T-helper 9 cell (primary cell): ENCODE results near the gene TAT.
"Not testable (repeated sequence)": the region's sequence is repeated elsewhere in the genome, so short reads cannot be mapped to it uniquely, and the experiment has no call there.

Experiments used
- DNase-seq: peaks from one replicate; pipeline ENCODE4 v3.0.0-alpha.2; 2020

Gene TAT

GRCh38 chr16:71584543-71585317 lies 7.8 kb upstream of the TAT start:
- no peak for DNase-seq

DNA sequence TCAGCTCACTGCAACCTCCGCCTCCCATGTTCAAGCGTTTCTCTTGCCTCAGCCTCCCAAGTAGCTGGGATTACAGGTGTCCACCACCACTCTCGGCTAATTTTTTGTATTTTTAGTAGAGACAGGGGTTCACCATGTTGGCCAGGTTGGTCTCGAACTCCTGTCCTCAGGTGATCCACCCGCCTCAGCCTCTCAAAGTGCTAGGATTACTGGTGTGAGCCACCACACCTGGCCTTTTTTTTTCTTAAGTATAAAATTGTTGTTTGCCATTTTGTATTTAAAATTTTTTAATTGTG lies 5.6 kb upstream of the TAT start:
- not testable (repeated sequence) for DNase-seq

DNA sequence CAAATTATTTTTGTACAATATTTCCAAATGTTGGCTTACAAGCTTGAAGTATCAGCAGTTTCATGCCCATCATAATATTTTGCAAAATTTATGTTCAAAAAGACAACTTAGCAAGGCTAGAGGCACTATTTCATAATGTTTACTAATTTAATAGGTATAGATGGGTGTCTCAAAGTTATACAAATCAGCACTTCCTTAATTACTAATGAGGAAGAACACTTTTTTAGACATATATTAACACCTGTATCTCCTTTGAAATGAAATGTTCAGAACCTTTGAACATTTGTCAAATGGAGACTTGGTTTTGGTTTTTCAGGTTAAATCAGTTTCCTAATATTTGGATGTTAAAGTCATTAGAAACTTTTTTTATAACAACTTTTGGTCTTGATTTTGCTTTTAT lies 2.2 kb downstream of the TAT start:
- no peak for DNase-seq

DNA sequence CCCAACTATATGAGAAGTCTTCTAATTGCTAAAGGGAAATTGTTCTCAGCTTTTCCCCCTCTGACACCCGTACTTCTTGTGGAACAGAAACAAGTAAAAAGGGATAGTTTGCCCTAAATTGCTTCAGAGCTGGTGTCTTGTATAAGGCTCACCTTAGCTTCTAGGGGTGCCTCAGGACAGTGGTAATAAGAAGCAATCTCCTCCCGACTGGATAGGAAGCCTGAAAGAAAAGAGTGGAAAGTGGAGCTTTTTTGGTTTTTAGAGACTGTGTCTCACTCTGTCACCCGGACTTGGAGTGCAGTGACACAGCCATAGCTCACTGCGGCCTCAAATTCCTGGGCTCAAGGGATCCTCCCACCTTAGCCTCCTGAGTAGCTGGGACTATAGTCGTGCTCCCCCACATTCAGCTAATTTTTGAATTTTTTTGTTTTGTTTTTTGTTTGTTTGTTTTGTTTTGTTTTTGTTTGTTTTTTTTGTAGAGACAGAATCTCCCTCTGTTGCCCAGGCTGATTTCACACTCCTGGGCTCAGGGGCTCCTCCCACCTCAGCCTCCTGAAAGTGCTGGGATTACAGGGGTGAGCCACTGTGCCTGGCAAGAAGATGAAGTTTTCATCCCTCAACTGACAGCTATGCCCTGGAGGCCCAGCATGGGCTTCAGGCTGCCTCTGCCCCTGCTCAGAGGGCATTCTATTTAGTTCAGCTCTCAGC lies 3.4 kb downstream of the TAT start:
- no peak for DNase-seq

DNA sequence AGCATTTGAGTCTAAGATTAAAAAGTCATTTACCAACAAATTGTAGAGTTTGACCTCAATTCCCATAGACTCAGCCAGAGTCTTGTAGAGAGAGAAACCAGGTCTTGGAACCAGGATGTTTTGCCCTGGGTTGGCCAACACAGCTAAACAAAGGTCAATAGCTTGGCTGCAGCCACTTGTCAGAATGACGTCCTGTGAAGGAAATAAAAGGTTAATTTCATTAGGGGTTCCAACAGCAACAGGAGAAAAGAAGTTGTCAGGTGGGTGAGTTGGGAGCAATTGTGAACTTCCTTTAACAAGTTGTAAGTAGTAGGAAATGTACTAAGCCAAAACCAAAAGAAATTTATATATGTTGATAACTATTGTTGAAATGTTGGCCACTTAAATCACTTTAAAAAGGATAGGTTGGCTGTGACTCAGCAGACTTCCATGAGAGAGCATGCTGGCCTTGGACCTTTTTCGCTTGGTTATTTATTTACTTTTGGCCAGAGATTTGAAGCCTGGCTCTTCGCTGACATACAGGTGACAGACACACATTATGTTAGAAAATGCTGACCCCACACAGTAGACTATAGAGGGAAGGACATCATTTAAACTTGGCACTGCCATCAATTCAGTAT lies 4.3 kb downstream of the TAT start:
- DNase-seq, result no peak

DNA sequence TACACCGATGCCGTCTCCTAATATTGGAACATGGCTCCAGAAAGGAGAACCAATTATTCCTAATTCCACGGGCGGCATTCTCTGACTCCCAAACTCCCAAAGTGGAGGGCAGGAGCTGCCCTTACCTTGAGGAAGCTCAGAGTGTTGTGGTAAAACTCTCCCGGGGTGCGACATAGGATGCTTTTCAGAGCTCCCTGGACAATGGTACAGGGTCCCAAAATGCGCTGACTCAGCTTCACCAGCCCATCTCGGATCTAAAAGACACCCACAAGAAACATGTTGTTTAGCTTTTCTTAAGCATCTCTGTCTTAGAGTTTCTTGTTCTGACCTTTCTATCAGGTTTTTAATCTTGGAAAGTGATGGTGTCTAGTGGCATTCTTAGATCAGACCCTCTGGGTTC lies 6.7 kb downstream of the TAT start:
- DNase-seq, result no peak

GRCh38 chr16:71569621-71570020 lies 7.3 kb downstream of the TAT start:
- DNase-seq, result no peak

DNA sequence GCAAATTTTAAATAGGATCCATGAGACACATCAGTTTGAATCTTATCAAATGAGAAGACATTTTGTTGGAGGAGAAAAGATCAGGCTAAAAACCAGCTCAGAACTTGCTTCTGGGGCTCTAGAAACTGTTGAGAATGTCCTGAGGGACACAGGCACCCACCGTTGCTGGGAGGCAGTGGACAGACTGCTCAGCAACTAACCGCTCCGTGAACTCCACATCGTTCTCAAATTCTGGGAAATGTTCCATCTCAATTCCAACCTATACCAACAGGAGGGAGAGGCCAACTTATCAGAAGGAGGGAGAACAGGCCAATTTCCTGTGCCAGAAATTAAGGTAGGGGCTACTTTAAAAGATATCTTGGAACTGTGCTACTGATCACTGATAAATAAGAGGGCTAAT lies 8.3 kb downstream of the TAT start:
- no peak for DNase-seq

DNA sequence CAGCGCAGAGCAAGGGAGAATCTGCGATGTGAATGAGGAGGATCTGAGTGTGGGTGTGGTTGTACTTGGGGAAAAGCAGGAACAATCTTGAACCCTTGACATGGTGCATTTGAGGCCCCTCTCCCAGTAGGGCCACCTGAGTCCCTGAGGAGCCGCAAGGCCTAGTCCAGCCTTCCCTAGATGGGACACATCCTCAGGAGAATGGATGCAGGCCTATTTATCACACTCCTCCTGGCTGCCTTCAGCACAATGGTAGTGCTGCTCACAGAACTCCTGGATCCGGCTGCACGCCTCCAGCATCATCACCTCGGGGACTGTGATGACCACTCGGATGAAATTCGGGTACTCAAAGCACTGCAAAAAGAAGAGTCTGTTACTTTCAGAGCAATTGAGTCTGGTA lies 9.0 kb downstream of the TAT start:
- no peak for DNase-seq

GRCh38 chr16:71565812-71566700 lies 10.8 kb downstream of the TAT start:
- DNase-seq, result no peak

- DNase-seq, result no peak
These were observed 12.4 kb downstream of the TAT start for GRCh38 chr16:71564335-71564967.

DNA sequence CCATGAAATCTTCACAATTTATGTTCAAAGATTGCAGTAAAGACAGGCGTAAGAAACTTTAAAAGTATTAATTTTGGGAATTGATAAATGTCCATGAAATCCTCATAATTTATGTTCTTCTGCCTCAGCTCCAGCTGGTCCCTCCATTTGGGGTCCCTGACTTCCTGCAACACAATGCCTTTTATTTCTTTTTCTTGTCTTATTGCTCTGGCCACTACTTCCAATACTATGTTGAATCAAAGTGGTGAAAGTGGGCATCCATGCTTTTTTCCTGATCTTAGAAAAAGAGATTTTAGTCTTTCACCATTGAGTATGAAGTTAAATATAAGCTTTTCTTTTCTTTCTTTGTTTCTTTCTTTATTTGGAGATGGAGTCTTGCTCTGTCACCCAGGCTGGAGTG lies 14.3 kb downstream of the TAT start:
- DNase-seq, result no peak

GRCh38 chr16:71561886-71562285 lies 15.0 kb downstream of the TAT start:
- not testable (repeated sequence) for DNase-seq

DNA sequence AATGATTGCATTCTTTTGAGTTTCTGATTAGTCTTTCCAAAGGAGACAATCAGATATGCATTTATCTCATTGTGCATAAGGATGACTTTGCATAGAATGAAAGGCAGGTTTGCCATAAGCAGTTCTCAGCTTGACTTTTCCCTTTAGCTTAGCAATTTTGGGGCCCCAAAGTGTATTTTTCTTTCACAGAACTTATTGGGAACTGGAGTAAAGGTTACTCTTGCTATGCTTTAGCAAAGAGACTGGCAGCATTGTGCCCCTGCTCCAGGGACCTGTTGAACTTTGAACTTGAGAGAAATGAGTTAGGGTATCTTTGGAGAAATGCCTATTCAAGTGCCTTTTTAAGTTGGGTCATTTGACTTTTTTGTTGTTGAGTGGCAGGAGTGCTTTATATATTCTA lies 17.0 kb downstream of the TAT start:
- no peak for DNase-seq

GRCh38 chr16:71557954-71558582 lies 18.8 kb downstream of the TAT start:
- no peak for DNase-seq

GRCh38 chr16:71557299-71557698 lies 19.6 kb downstream of the TAT start:
- DNase-seq, result no peak

DNA sequence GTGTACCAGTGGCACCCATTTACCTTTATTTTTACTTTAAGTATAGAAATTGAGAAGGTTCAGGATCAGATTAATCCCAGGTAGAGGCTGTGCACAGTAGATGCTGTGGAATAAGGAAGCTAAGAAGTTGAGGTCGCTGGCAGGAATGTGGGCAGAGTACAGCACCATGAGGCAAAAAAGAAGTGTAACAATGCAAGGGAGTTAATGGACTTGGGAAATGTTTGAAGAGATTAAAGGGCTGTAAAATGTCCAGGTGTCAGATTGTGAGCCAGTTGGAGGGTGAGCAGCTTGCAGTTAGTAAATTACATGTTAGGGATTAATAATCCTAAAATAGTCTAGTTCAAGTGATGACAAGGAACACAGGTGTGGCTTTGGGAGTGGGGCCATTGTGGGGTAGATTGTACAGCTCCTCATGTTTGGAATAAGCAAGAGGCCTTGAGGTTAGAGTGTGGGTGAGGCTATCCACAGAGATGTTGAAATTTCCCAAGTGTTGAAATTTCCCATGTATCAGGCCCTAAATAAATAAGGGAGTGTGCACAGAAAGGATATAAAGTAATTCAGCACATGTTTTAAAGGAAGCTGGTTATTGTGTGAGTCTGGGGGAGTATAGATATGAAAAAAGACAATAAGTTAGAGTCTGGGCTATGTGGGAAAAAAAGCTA lies 21.5 kb downstream of the TAT start:
- no peak for DNase-seq

DNA sequence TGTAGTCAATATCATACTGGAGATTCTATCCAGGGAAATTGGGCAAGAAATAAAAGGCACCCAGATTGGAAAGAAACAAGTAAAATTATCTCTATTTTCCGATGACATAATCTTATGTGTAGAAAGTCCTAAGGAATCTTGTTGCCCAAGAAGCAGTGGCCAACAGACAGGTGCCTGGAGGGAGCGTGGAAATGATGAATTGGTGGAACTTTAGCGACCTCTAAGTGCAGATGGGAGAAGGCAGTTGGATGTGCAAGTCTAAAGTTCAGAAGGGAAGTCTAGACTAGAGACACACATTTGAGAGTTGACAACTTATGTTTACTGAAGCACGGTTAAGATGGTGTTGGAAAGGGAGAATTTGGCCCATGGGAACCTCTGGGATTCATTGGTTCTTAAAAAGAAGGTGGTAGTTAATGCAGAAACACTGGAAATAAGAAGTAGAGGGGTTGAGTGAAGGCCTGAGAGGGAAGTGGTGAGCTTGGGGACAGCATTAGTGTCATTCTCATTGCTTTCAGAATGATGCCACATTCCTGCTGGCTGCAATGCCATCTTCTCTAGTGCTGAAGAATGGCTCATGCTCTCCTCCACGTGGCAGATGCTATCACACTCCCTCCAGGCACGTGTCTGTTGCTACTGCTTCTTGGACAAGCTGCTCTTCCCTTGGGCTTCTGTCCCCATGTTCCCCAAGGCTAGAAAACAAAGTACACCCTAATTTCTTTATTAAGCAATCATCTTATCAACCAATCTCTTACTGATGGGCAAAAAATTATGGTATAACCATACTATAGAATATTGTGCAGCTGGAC lies 24.0 kb downstream of the TAT start:
- no peak for DNase-seq

- no peak for DNase-seq
These were observed 29.7 kb downstream of the TAT start for GRCh38 chr16:71547168-71547567.

- peak; percentile 49 for DNase-seq
These were observed 34.5 kb downstream of the TAT start for GRCh38 chr16:71542377-71542776.

DNA sequence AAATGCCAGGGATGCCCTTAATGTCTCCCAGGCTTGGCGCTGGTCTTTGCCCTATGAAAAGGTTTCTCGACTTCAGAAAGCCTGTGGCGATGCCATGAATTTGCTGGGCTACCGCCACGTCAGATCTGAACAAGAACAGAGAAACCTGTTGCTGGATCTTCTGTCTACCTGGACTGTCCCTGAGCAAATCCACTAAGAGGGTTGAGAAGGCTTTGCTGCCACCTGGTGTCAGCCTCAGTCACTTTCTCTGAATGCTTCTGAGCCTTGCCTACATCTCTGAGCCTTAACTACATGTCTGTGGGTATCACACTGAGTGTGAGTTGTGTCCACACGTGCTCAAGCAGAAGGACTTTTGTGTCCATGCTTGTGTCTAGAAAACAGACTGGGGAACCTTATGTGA lies 39.2 kb downstream of the TAT start:
- DNase-seq, result no peak
